Left ventricle myocardium inferior (tissue), 1 donor: ENCODE measurements around the gene NRSN2. TPM values are rescaled to one million over a fixed set of nuclear protein-coding genes. Genes with fewer than 3 reads are reported as not detected.

Experiments
- DNase-seq: peaks from one replicate; pipeline ENCODE4 v3.0.0-alpha.2; 2020
- H3K27ac ChIP-seq: fragments of 200-600 bp; replicated peaks from 2 replicates; pipeline ENCODE4 v1.8.0; 2021
- H3K27me3 ChIP-seq: fragments of 200-600 bp; 2 replicates; pipeline ENCODE4 v1.8.0; 2021; ENCODE audit warnings: low read depth
- H3K36me3 ChIP-seq: fragments of 200-600 bp; 2 replicates; pipeline ENCODE4 v1.8.0; 2021
- H3K4me1 ChIP-seq: fragments of 200-600 bp; 2 replicates; pipeline ENCODE4 v1.8.0; 2021
- H3K4me3 ChIP-seq: fragments of 200-600 bp; 2 replicates; pipeline ENCODE4 v1.8.0; 2021; ENCODE audit warnings: mild to moderate bottlenecking, moderate library complexity
- H3K9me3 ChIP-seq: fragments of 200-600 bp; replicated peaks from 2 replicates; pipeline ENCODE4 v1.8.0; 2021
- intact Hi-C: fragments of 100-400 bp; cut with micrococcal nuclease; formaldehyde crosslinking; loops from one replicate; pipeline ENCODE4 v1.11.0; 2022
- total RNA-seq: library from RNA; stranded (reverse); fragmentation: NEBNext Ultra II Directional; extraction: Animal tissue kit (Norgen Biotek cat#: 25700); gene quantifications from one replicate; pipeline ENCODE4 v1.2.1, GENCODE V29; 2021
- TF ChIP-seq, protein P1 (sequence below): fragments of 200-600 bp; IDR thresholded peaks from 2 replicates; pipeline ENCODE4 v1.8.0; 2021; ENCODE audit warnings: antibody characterized with exemption, mild to moderate bottlenecking, borderline replicate concordance
- donor health status: DM: no; HTN: yes; CAD: no; lungs with severe emphysema.

The NRSN2 gene
- total RNA-seq, 1 donor from 2014 or later, result 17.5 TPM

DNA sequence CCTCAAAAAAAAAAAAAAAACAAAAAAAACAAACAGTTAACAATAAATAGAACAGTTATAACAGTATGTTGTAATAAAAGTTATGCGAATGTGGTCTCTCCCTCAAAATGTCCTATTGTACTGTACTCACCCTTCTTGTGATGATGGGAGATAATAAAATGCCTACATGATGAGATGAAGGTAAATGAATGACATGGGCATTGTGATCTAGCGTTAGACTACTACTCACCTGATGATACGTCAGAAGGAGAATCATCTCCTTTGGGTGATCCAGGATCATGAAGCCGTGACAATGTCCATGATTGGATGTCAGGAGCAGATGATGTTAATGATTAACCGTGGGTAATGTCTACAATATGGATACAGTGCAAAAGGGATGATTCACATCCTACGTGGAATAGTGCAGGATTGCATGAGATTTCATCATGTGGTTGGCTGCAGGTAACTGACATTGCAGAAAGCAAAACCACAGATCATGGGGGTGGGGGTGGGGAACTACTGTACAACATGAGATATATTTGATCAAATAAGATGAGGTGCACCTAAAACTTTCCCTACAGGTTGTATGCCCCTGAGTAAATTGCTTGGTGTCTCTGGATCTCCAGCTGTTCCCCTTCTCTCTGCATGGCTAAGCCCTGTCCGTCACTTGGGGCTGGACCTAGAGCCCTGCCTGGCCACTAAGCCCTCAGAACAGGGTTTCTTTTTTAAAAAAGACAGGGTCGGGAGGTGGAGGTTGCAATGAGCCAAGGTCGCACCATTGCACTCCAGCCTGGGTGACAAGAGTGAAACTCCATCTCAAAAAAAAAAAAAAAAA lies 55.0 kb downstream of the NRSN2 start:
- Histone ChIP-seq H3K9me3 (no peaks in the 10 kb centered on the region), H3K36me3 (no peaks in the 10 kb centered on the region), H3K4me1 (peaks cover 1% of the 10 kb centered on the region), H3K4me3 (no peak overlapping the region), H3K27ac (no peak overlapping the region), H3K27me3 (no peaks in the 10 kb centered on the region)
- no peak for DNase-seq
- intact Hi-C loops, result no loop called here
- TF ChIP-seq, protein P1, sequence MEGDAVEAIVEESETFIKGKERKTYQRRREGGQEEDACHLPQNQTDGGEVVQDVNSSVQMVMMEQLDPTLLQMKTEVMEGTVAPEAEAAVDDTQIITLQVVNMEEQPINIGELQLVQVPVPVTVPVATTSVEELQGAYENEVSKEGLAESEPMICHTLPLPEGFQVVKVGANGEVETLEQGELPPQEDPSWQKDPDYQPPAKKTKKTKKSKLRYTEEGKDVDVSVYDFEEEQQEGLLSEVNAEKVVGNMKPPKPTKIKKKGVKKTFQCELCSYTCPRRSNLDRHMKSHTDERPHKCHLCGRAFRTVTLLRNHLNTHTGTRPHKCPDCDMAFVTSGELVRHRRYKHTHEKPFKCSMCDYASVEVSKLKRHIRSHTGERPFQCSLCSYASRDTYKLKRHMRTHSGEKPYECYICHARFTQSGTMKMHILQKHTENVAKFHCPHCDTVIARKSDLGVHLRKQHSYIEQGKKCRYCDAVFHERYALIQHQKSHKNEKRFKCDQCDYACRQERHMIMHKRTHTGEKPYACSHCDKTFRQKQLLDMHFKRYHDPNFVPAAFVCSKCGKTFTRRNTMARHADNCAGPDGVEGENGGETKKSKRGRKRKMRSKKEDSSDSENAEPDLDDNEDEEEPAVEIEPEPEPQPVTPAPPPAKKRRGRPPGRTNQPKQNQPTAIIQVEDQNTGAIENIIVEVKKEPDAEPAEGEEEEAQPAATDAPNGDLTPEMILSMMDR, result no peak

DNA sequence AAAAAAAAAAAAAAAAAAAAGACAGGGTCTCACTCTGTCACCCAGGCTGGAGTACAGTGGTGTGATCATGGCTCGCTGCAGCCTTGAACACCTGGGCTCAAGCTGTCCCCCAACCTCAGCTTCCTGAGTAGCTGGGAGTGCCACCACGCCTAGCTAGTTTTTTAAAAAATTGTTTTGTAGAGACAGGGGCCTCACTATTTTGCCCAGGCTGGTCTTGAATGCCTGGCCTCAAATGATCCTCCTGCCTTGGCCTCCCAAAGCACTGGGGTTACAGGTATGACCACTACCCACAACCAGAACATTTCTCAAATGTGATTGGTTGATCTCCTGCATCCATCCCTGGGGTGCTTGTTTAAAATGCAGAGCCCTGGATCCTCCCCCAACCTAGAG lies 55.6 kb downstream of the NRSN2 start:
- intact Hi-C loops, result no loop called here
- Histone ChIP-seq H3K27me3 (no peaks in the 10 kb centered on the region), H3K4me3 (no peak overlapping the region), H3K9me3 (no peaks in the 10 kb centered on the region), H3K36me3 (no peaks in the 10 kb centered on the region), H3K27ac (no peak overlapping the region), H3K4me1 (peaks cover 7% of the 10 kb centered on the region)
- TF ChIP-seq, protein P1, result no peak
- no peak for DNase-seq

DNA sequence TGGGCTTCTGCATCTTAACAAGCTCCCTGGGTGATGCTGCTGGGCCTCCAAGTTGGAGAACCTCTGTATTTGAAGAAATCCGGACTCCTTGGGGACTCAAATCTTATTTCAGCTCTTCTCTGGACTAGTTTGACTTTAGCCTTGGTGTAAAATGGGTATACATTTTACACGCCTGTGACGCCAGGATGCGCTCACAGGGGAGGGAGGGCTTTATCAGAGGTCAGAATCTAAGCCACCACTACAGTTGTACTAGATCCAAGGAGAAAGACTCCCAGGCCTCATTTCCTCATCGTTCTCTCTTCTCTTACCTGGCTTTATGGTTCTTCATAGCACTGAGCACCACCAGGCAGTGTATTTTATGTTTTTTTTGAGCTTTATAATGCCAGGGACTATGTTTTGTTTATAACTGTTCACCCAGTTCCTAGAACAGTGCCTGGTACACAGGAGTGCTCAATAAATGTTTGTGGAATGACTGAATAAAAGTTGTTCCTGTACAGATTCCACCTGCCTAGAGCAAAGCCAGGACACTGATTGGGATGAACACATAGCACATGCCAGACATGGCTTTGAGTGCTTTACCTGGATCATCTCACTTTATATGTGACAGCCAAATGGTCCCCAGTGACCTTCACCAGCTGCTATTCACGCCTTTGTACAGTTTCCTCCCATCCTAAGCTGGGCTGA lies 56.1 kb downstream of the NRSN2 start:
- H3K27ac ChIP-seq, result no peak overlapping the region
- no peaks in the 10 kb centered on the region for H3K27me3 ChIP-seq
- no peaks in the 10 kb centered on the region for H3K9me3 ChIP-seq
- TF ChIP-seq, protein P1, result no peak
- intact Hi-C loops, result no loop called here
- H3K4me3 ChIP-seq, result no peak overlapping the region
- no peak for DNase-seq
- H3K4me1 ChIP-seq, result peaks cover 9% of the 10 kb centered on the region
- no peaks in the 10 kb centered on the region for H3K36me3 ChIP-seq

DNA sequence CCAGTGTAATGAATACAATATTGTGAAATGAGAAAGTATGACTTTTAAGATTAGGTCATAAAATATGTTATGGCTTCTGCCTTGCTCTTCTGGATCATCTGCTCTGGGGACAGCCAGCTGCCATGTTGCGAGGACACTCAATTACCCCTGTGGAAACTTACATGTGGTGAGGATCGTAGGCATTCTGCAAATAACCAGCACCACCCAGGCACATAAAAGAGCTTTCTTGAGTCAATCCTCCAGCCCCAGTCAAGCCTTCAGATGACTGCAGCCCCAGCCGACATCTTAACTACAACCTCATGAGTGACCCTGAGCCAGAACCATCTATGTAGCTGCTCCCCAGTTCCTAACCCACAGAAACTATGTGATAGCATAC lies 56.7 kb downstream of the NRSN2 start:
- no peak for DNase-seq
- Histone ChIP-seq H3K4me1 (peaks cover 13% of the 10 kb centered on the region), H3K27me3 (no peaks in the 10 kb centered on the region), H3K9me3 (no peaks in the 10 kb centered on the region), H3K4me3 (no peak overlapping the region), H3K27ac (no peak overlapping the region), H3K36me3 (no peaks in the 10 kb centered on the region)
- TF ChIP-seq, protein P1, result no peak
- intact Hi-C loops, result no loop called here

DNA sequence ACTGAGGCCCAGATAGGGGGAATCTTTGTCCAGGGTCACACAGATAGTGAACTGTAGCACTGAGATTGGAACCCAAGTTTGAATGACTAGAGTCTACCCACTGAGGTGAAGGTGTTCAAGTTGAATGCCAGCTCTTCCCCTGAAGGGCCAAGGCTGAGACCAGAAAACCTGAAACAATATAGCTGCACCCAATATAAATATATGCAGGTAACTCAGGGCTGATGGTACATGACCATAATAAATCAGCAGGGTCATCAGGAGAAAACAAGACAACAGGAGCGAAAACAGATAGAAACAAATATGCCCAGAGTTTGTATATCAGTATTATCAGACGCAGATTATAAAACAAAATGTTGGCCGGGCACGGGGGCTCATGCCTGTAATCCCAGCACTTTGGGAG lies 57.2 kb downstream of the NRSN2 start:
- Histone ChIP-seq H3K27ac (no peak overlapping the region), H3K4me3 (no peak overlapping the region), H3K36me3 (no peaks in the 10 kb centered on the region), H3K4me1 (peaks cover 18% of the 10 kb centered on the region), H3K27me3 (no peaks in the 10 kb centered on the region), H3K9me3 (no peaks in the 10 kb centered on the region)
- TF ChIP-seq, protein P1, result no peak
- DNase-seq, result no peak
- intact Hi-C loops, result no loop called here

Other genes with a start within 250 kb of the NRSN2 start
- not detected for gene DEFB126, start 204.5 kb upstream of the NRSN2 start, total RNA-seq
- not detected for gene DEFB127, start 189.7 kb upstream of the NRSN2 start, total RNA-seq
- not detected for gene DEFB128, start 157.4 kb upstream of the NRSN2 start, total RNA-seq
- not detected for gene DEFB129, start 119.9 kb upstream of the NRSN2 start, total RNA-seq
- gene DEFB132, start 89.4 kb upstream of the NRSN2 start, total RNA-seq, result not detected
- gene C20orf96, start 56.4 kb upstream of the NRSN2 start, total RNA-seq, result 6.6 TPM
- gene ZCCHC3, start 49.5 kb upstream of the NRSN2 start, total RNA-seq, result 11.8 TPM
- gene SOX12, start 21.6 kb upstream of the NRSN2 start, total RNA-seq, result 12.3 TPM
- 0.69 TPM for gene TRIB3, start 33.6 kb downstream of the NRSN2 start, total RNA-seq
- 49.7 TPM for gene RBCK1, start 61.2 kb downstream of the NRSN2 start, total RNA-seq
- gene TBC1D20, start 115.4 kb downstream of the NRSN2 start, total RNA-seq, result 23.0 TPM
- gene CSNK2A1, start 196.7 kb downstream of the NRSN2 start, total RNA-seq, result 122 TPM